OCI-LY7 (cell line): ENCODE results near the gene BCAT1.

Experiments used
- EZH2phosphoT487 ChIP-seq: fragments of 200-600 bp; sonication (generic); IDR thresholded peaks from 2 replicates; pipeline ENCODE4 v1.6.1; 2018; ENCODE audit warnings: low read depth, borderline replicate concordance, mild to moderate bottlenecking, mixed run types, antibody characterized with exemption, low read length, moderate library complexity, mixed read lengths
- TF ChIP-seq, protein P1 (sequence below): fragments of 200-600 bp; sonication (generic); conservative IDR thresholded peaks from 2 replicates; pipeline ENCODE4 v1.5.1; 2014; ENCODE audit warnings: mild to moderate bottlenecking, antibody characterized with exemption, low read length, moderate library complexity, mixed read lengths

- TF ChIP-seq, protein P1, sequence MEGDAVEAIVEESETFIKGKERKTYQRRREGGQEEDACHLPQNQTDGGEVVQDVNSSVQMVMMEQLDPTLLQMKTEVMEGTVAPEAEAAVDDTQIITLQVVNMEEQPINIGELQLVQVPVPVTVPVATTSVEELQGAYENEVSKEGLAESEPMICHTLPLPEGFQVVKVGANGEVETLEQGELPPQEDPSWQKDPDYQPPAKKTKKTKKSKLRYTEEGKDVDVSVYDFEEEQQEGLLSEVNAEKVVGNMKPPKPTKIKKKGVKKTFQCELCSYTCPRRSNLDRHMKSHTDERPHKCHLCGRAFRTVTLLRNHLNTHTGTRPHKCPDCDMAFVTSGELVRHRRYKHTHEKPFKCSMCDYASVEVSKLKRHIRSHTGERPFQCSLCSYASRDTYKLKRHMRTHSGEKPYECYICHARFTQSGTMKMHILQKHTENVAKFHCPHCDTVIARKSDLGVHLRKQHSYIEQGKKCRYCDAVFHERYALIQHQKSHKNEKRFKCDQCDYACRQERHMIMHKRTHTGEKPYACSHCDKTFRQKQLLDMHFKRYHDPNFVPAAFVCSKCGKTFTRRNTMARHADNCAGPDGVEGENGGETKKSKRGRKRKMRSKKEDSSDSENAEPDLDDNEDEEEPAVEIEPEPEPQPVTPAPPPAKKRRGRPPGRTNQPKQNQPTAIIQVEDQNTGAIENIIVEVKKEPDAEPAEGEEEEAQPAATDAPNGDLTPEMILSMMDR: no peak
- TF ChIP-seq EZH2phosphoT487: no peak
Measured at GRCh38 chr12:24797901-24798300, 151.0 kb downstream of the BCAT1 start.
